NCI-H2107 treated with DMSO at 0.1 percent for 48 hours (cell line): ENCODE measurements around the gene FRMPD4.

Experiments
- DNase-seq: peaks from one replicate; lab custom pipeline; 2025; ENCODE audit not compliant: unreplicated experiment; lab: John Stamatoyannopoulos, UW

Gene FRMPD4

GRCh38 chrX:12210196-12210815 lies 72.0 kb downstream of the FRMPD4 start:
- no peak for DNase-seq

GRCh38 chrX:12210971-12211370 lies 72.7 kb downstream of the FRMPD4 start:
- DNase-seq: no peak

GRCh38 chrX:12223650-12224049 lies 85.4 kb downstream of the FRMPD4 start:
- DNase-seq: no peak

- DNase-seq: no peak
These were observed 86.8 kb downstream of the FRMPD4 start for GRCh38 chrX:12225107-12225506.

DNA sequence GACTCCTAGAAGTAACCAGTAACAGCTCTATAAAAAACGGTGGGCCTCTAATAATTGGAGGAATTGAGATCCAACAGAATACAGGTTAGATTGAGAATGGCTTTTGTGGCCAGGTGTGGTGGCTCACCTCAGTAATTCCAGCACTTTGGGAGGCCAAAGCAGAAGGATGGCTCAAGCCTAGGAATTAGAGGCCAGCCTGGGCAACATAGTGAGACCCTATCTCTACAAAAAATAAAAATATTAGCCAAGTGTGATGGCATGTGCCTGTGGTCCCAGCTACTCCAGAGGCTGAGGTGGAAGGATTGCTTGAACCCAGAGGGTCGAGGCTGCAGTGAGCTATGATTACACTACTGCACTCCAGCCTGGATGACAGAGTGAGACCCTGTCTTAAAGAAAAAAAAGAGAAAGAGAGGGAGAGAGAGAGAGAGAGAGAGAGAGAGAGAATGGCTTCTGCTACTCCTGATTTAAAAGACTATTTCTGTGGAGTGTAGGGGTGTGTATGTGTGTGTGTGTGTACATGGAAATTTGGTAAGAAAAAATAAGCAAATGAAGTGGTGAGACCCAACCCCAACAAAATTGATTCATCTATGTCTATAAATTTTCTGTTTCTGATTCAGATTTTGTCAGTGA lies 89.3 kb downstream of the FRMPD4 start:
- no peak for DNase-seq

DNA sequence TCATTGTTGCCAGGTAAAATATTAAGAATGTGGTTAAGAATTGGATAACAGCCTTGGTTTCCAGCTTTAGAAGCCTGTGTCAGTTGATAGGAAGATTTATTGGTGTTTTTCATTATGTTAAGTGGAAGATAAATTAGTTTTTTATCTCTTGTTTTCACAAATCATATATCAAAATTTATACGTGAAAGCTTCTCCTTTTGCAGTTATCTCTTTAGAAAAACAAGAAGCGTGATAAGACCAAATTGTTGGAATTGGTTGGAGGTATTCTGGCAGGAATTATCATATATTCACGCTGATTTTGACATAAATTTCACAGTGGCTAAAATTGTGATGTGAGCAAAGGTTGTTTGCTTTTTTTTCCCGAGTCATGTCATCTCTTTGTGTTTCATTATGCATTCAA lies 90.6 kb downstream of the FRMPD4 start:
- DNase-seq: no peak

DNA sequence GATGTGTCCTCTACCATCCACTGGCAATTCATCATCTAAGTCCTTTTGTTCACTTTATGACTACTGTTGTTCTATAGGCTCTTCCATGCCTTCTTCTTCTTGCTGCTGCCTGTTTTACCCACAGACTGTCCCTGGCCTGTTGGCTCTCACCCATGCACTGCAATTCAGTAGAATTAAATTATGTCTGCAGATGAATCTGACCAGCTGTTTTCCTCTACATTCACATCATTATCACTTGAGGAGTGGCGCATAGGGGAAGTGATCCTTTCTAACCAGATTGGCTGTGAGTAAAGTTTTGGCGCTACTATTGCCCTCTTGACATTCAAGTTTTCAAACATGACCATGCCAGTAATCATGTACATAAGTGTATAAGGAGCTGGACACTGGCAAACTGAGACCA lies 91.7 kb downstream of the FRMPD4 start:
- no peak for DNase-seq

DNA sequence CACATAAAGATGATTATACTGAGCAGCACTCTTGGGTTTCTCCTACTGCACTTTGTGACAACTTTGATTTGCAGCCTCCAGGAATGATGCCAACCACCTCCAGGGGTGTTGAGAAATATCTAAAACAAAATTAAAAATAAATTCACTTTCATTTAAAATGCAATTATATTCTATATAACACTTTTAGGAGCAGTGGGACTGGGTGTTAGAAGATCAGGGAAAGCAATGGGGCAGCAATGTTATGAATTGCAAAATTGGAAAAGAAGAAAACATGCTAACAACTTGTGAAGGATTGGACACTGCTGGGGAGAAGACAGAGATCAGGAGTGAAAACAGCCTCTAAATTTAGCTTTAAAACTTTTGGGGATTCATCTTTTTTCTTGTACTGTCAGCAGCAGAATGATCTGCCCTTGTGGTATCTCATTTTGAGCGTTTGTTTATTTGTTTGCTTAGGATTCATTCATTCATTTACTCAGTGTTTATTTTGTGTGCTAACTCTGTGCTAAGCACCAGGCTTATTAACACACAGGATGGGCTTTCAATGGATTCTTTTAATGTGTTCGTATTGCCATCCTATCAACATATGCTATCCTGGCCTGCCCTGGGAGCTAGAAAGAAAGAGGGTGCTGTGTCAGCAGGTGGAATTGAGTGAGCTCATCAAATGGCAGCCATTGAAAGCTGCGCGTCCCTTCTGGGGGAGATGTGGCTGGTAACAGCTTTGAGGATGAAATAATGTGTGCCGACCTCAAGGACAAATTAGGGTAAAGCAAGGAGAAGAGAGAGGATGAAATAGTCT lies 96.5 kb downstream of the FRMPD4 start:
- no peak for DNase-seq

DNA sequence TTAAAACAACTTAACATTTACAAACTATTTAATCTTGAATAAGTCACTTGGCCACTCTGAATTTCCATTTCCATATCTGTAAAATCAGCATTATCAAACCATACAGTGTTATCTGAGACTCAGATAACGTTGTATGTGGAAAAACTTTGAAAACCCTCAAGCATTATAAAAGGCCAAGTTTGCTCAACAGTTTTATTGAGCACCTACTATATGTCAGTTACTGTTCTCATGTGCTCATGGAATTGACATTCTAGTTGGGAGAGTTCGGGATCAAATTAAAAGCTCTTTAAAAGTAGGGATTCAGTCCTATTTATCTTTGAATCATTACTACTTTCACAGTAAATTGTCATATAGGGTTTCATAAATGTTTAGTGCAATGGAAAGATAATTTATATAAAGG lies 97.9 kb downstream of the FRMPD4 start:
- no peak for DNase-seq

- no peak for DNase-seq
These were observed 98.9 kb downstream of the FRMPD4 start for GRCh38 chrX:12237131-12237530.

GRCh38 chrX:12237771-12238170 lies 99.5 kb downstream of the FRMPD4 start:
- DNase-seq: no peak

GRCh38 chrX:12239356-12240082 lies 101.2 kb downstream of the FRMPD4 start:
- DNase-seq: no peak

DNA sequence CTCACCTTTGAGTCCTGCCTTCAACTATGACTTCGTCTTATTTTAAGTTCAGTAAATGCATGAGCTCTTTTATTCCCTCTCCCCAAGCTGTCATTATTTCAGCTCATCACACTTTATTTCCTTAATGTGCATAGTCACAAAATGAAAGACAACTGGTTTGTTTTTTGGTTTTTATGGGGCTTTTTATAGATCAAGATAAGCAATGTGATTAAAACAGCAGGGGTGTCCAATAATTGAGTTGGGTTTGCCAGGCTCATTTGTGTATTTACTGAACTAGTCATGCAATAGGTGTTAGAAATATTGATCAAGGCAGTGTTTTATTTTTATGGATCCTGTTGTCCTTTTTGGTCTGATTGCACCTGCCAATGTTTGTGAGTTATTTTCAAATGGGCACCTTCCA lies 102.2 kb downstream of the FRMPD4 start:
- DNase-seq: no peak

DNA sequence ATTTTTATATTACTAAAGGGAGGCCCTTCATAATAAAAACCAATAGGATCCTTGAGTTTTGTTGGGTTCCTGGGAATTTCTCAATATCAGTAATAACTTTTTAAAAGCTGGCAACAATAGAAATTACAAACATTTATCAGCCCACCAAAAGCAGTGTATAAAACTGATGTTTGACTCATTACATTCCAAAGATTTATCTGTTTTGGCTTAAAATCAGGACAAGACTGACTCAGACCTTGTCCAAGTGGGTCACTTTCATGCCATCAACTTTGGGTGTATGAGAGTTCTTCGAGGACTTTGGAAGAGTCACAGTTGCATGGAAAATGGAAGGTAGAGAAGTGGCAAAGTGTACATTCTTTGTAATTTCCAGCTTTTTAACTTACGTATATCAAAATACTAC lies 102.8 kb downstream of the FRMPD4 start:
- no peak for DNase-seq

DNA sequence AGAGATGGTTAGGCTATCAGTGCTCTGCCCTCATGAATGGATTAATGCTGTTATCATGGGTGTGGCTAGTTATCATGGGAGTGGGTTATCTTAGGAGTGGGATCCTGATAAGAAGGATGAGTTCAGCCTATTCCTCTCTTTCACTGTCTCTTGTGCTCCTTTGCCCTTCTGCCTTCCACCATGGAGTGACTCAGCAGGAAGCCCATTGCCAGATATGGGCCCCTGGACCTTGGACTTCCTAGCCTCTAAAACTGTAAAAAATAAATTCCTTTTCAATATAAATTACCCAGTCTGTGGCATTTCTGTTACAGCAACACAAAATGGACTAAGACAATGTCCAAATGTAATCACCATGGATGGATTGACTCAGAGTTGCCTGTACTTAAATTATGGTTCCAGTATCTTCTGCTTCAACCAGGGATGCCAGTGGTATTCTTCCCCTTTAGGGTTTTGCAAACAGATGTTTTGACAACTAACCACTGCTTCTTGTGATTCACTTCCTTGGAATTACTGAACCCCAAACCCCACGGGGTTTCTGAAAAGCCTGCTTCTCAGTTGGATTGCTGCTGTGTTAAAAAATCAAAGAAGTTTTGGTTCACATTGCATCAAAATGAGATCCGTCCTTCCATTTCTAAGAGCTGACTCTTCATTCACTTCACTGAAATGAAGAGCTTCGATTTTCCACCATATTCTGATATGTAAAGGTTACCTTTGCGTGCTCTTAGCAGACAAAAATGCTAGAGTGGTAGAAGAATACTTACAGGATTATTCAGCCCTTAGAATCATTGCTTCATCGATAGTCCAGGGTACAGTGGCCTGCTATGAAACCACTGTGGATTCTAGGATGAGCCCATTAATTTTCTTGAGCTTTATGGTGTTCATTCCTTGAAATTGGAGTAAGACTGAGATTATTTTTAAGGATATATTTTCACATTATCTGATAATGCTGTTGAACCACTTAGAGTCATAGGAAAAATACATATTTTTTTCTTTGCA lies 107.7 kb downstream of the FRMPD4 start:
- no peak for DNase-seq

DNA sequence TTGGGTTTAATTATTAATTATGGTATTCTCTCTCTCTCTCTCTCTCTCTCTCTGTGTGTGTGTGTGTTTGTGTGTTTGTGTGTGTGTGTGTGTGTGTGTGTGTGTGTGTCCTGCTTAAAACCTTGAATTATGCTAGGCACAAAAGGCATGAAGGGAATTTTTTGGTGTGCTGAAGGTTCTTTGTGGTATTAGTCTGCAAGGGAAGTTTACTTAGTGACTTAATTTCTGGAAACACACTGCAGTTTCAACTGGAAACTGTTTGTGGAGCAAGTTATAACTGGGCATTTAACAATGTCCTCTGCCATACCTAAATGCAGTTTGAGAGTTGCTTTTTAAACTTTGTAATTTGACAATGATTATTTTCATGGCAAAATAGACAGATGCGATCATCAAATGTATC lies 111.7 kb downstream of the FRMPD4 start:
- no peak for DNase-seq

- DNase-seq: no peak
These were observed 124.9 kb downstream of the FRMPD4 start for GRCh38 chrX:12263211-12263610.

DNA sequence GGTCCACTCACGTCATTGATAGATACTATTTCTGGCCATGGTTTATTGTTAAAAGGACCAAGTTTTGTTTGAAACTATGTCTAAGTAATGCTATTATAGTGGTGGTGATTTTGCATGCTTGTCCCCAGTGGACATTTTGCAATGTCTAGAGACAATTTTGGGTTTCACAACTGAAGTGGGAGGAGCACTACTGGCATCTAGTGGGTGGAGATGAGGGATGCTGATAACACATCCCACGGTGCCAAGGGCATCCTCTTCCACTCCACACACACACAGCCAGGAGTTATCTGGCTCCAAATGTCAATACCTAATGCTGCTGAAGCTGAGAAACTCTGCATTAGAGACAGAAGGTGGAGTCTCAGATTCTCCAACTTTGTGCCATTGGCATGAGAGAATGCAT lies 131.2 kb downstream of the FRMPD4 start:
- DNase-seq: no peak

DNA sequence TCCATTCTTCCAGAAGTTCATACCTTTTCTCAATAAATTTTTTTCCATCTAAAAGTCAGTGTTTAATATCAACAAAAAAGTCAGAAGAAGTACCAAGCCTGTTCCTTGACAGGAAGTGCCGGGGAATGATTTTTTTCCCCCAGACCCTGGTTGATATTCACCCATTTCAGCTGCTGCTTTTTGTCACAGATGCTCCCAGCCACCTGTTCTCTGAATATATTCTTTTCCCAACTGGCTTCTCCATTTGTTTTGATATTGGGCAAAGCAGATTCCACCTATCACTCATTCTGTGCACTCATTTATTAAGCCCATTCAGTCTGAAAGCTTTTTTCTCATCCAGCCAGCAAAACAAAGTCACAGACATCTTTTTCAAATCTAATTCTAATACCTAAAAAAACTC lies 139.9 kb downstream of the FRMPD4 start:
- no peak for DNase-seq

DNA sequence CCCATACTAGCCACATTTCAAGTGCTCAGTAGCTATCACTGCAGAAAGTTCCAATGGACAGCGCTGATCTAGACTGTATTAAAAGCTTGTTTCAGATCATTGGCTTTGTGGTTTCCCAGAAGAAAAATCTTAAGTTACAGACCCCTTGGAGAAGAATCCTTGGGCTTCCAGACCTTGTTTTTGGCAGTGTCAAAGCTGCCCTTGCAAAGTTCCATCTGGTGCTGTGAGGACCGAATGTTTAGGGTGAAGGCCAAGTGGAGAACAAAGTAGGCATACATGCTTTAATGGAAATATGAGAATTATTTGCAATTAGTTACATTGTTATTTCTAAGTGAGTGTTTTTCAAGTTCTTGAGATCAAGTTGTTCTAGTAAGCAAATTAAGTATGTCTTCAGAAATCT lies 144.7 kb downstream of the FRMPD4 start:
- no peak for DNase-seq
